GM19238 (cell line): ENCODE measurements around the gene RAPGEF1.
"Not testable (repeated sequence)": the region's sequence is repeated elsewhere in the genome, so short reads cannot be mapped to it uniquely, and the experiment has no call there.

Source experiments
- DNase-seq: peaks from one replicate; pipeline ENCODE4 v3.0.0; 2011; ENCODE audit warnings: low spot score; ENCODE audit not compliant: insufficient read length

The RAPGEF1 gene

DNA sequence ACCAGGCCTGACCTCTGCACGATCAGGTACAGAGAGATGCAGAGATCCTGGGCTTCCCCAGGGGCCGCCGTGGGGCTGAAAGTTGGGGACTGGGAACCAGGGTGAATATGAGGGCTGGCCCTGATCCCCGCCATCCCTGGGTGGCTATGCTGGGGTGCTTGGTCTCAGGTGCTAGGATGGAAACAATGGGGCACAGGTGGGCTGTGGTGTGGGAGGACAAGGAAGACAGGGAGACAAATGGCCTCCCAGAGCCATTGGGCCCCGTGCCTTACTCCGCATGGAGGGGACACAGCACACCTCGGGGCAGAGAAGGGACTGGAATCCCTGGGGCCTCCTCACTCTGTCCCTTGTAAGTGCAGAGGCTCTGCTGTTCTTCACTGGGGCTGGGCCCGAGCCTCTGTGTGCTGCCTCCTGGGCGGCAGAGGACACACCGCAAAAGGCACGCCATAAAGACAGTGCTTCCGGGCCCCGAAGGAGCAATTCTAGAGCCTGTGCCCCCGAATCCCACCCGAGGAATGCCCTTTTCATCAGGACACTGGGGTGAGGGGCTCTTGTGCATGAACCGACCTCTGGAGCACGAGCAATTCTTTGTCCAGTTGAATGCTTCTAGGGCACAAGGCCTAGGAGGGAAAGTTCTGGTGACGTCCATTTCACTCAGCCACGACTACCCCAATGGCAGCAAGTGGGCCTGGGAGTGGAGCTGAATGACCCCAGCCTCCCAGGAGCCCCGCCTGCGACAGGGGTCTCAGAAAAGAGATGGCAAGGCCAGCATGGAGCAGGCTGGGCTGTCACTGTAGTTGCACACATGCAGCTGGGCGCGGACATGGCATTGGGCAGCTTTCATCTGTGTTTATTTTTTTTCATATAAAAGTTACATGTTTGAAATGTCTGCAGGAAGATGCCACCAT lies 163.7 kb downstream of the RAPGEF1 start:
- no peak for DNase-seq

DNA sequence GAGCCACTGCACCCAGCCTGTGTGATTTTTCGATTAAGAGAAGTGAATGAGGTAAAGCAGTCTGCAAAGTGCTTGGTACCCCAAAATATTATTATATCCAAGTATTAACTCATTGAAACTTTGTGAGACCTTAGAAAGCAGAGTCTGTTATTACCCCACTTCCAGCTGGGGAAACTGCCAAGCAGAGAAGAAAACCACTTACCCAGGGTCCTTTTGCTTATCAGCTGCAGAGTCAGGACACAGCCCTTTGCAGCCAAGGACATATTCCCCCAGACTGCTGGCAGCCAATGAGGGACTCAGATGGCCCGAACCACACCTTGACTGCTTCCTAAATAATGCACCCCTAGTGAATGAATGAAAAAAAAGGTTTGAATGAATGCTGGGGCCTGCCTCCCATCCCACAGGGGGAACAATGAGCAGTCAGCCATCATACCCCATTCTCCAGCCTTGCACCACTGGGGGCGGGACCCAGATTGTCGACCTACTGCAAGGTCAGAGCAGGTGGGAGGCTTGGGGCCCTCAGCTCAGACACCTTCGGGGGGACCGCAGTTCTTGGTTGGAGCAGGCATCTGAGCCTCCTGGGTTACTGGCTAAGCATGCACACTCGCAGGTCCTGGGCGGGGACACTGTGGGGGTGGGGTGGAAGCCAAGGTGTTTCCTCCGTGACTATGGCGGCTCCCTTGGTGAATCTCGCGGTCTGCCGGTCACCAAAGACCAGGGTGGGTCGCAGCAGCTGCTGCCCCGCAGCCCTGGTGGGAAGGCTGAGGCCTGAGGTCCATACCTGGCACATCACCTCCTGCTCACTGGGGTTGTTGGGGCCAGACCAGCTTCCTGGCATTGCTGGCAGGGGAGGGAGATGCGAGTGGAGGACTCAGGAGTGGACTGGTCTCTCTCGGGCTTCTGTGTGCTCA lies 164.9 kb downstream of the RAPGEF1 start:
- no peak for DNase-seq

DNA sequence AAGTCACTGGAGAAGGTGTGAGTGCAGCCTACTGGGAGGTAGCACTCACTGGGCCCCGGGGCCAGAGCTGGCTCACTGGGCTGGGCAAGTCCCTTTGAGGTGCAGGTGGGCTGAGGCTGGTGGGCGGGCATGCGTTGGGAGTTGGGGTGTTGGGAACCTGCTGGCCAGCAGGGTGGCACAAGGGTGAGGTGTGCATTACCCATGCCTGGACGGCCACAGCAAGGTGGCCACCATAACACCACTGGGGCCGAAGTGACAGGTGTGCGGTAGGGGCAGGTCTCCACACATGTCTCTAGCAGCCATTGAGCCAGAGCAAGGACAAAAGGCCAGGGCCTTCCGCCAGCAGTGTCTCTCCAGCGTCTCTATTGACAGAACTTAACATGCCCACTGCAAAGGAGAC lies 172.0 kb downstream of the RAPGEF1 start:
- no peak for DNase-seq

DNA sequence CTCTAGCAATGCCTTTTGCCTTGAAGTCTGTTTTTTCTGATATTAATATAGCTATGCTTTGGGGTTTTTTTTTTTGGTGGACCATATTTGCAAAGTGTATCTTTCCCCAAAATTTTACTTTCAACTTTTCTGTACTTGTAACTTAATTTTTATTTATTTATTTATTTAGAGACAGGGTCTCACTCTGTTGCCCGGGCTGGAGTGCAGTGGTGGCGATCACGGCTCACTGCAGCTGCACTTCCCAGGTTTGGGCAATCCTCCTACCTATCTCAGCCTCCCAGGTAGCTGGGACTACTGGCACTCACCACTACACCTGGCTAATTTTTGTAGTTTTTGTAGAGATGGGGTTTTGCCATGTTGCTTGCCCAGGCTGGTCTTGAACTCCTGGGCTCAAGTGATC lies 173.7 kb downstream of the RAPGEF1 start:
- no peak for DNase-seq

DNA sequence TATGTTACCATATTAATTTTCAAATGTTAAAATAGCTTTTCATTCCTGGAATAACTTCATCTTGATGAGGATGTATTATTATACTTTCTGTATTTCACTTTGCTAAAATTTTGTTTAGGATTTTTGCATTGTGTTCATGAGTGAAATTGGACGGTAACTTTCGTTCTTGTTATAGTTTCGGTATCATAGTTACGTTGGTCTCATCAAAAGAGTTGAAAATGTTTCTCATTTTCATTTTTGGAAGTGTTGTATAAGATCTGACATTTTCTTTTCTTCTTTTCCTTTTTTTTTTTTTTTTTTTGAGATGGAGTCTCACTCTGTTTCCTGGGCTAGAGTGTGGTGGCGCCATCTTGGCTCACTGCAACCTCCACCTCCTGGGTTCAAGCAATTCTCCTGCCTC lies 174.5 kb downstream of the RAPGEF1 start:
- DNase-seq = no peak

DNA sequence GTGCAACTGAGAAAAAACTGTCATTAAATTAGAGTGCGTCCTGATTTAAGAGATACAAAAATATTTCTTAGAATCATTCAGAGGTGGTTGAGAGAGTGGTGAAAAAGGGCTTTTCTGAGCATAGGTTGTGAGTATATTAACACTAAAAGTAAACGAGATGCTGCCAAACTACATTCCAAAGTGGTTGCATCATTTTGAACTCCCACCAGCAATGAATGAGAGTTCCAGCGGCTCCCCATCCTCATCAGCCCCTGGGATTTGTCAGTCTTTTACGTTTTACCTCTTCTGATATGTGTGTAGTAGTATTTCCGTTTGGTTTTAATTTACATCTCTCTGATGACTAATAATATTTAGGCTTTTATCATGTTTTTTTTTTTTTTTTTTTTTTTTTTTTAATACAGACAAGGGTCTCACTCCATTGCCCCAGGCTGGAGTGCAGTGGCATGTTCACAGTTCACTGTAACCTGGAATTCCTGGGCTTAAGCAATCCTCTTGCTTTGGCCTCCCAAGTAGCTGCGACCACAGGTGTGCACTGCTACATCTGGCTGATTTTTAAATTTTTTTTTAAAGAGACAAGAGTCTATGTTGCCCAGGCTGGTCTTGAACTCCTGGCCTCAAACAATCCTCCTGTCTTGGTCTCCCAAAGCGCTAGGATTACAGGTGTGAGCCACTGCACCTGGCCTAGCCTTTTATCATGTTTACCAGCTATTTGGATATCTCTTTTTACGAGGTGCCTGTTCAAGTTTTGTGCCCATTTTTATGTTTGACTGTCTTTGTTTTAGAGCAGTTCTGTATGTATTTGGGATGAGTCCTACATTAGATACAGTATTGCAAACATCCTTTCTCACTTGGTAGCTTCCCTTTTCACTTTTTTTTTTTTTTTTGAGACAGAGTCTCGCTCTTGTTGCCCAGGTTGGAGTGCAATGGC lies 177.6 kb downstream of the RAPGEF1 start:
- no peak for DNase-seq

DNA sequence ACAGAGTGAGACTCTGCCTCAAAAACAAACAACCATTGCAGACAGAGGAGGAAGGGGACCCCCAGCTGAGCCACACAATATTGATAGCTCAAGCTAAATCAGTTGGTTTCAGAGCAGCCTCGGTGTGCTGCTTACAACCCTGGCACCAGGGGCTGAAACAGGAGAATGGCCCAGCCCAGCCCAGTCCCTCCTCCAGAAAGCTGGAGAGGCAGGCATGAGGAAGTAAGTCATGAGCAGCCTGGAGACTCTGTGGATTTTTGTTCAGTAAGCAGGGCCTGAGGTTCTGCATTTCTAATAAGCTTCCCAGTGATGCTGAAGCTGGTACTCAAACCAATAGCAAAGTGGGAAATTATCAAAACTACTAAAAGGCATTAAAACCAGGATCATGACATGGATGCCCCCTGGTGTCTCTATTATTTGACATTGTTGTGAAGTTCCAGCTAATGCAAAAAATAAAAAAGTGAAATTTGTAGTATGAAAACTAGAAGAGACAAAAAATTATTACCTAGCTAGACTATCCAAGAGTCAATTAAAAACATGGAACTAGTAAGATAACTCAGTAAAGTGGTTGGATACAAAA lies 180.4 kb downstream of the RAPGEF1 start:
- no peak for DNase-seq

DNA sequence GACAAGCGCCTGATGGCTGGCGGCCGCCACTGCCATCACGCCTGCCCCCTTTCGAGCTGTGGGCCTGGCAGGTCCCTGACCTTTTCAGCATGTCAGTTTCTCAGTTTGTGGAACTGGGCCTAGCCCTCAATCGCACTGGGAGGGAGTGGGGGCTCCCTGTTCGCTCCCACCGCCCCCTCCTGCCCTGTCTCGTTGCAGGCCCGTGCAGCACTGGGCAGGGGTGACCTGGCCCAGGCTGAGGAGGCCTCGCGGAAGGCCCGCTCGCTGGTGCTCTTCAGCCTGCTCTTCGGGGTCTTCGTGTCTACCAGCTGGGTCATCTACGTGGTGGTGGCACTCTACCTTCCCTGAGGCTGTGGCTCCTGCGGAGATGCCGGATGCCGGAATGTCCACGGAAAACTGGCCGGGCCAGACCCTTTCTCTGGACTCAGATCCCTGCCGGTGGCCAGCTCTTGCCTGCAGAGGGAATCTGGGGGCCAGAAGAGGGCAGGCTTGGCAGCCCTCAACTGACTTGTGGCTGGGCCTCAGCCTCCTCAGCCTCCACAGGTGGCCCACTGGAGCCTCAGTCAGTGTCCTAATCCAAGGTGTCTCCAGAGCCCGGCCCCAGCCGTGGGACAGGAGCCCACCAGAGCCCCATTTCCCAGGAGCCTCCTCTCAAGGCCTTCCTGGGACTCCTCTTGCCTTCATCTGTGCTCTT lies 181.9 kb downstream of the RAPGEF1 start:
- DNase-seq = no peak

DNA sequence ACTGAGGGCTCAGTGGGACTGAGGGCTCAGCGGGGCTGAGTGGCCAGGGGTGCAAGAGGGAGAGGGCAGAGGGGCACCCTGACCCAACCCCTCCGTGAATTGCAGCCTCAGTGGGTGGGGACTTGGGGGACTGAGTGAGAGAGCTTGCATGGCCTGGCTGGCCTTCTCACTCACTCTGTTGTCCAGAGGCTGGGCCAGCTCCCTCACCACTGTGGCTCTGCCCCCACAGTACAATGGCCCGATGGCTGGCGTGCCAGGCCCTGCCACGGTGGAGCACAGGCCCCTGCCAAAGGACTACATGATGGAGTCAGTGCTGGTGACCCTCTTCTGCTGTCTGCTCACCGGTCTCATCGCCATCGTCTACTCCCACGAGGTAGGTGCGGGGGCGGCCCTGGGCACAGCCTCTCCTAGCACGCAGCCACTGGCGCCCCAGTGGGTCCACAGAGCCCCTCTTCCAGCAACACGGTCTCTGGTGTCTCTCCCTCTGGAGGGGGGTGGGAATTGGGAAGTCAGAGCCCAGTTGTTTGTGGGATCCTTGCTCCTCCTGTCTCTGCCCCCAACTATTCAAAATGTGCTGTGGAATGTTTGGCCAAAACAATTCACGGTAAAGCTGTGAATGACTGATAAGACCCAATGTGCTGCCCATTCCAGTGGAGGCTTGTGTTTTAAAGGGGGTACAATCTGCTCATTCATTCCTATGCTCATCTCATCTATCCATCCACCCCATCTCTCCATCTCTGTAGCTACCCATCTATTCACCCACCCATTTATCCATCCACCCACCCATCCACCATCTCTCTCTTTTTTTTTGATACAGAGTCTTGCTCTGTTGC lies 183.8 kb downstream of the RAPGEF1 start:
- no peak for DNase-seq

DNA sequence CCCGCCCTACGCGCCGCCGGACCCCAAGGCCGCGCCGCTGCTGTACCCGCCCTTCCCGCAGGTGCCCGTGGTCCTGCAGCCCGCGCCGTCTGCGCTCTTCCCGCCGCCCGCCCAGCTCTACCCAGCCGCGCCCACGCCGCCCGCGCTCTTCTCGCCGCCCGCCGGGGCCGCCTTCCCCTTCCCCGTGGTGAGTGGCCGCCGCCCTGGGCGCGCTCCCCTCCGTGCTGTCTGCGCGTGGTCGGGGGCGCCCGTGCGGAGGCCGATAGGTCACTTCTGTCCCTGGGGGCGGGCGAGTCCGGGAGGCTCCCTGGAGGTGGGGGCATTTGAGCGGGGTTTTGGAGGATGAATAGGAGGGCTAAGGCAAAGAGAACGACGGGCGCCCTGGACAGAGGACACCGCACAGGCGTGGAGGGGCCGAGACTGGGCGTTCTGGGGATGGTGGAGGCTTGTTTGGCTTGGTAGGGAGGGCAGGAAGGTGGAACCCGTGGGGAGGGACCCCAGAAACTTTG lies 185.0 kb downstream of the RAPGEF1 start:
- no peak for DNase-seq

DNA sequence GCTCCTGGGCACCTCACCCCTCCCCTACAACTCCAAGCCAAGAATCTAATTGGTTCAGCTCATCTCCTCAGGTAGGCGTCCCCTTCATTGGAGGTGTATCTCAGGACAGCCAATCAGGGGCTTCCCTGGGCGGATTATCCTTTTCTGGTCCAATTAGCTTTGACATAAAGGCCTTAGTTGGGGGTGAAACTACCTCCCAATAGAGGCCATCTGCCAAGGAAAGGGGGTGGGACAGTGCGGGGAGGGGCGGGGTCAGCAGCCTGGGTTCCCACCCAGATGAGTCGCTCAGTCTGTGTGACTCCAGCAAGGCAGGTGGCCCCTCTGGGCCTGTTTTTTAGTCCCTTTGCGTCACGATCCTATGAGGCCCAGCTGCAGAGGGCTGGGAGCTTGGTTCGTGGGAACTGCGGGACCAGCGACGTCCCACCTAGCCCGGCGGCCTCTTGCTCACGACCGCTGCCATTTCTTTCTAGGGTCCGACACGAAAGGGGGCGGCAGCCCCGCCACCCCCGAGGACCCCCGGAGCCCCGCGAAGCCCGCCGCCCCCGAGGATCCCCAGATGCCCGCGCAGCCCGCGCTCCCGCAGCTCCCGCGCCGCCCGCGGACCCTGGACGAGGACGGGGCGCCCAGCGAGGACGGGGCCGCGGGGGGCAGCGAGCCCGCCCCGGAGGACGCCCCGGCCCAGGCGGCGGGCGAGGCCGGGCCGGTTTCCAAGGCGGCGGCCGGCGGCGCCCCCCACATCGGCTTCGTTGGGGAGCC lies 185.6 kb downstream of the RAPGEF1 start:
- DNase-seq = no peak

DNA sequence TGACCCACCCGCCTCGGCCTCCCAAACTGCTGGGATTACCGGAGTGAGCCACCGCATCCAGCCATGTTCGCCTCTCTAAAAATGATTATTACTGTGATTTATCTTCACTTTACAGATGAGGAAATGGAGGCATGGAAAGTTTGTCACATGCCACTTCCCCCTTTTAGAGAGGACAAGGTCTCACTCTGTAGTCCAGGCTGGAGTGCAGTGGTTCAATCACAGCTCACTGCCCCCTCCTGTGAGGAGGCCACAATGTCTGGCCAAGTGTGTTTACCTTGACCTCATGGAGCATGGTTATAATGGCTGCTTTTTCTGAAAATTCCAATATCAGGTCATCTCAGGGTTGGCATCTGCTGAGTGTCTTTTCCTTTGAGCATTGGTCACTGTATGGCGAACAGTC lies 187.8 kb downstream of the RAPGEF1 start:
- no peak for DNase-seq

DNA sequence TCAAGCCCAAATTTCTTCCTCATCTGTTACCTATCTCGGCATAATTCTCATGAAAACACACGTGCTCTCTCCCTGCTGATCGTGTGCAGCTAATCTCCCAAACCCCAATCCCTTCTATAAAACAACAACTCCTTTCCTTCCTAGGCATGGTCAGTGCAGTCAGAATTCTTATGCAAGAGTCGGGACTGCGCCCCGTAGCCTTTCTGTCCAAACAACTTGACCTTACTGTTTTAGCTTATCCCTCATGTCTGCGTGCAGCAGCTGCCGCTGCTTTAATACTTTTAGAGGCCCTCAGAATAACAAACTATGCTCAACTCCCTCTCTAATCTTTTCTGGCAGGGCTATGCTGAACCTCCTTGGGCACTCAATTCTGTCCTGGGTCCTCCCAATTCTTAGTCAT lies 189.4 kb downstream of the RAPGEF1 start:
- DNase-seq = not testable (repeated sequence)

DNA sequence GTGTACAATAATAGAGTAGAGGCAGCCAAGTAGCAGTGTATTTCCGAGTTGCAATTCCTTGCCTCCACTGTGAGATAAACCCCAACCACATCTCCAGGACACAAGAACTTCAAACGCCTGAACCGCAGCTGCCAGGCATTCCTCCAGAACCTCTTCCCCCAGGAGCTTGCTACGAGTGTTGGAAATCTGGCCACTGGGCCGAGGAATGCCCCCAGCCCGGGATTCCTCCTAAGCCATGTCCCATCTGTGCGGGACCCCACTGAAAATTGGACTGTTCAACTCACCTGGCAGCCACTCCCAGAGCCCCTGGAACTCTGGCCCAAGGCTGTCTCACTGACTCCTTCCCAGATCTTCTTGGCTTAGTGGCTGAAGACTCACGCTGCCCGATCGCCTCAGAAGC lies 190.7 kb downstream of the RAPGEF1 start:
- DNase-seq = not testable (repeated sequence)

DNA sequence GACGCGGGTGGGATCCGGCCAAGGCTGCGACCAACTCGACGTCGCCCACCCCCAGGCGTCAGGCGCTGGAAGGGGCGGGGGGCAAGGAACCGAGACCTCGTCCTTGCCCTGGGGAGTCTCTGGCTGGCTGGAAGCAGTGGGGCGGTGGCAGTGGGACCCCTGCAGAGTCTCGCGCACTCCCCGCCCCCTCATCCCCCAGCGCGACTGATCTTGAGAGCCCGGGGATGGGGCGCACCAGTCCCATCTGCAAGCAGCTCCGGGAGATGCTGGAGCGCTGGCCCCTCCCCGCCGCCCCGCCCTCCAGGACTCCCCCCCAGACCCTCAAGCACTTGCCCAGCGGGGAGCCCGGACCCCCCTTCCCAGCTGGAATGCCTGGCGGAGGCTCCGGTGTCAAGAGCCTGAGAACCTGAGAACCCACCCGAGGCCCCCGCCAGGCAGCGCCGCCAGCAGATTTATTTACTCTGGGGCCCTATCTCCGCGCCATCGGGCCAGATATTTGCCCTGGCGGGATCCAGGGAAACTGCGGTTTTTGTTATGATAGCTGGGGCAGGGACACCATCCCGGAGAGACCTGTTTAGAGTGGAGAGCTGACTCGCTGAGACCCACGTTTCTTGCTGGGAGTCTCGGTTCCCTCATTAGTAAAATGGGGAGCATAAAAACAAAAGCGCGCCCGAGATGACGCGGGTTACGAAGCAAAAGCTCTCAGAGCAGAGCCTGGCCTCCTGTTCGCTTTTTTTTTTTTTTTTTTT lies 193.4 kb downstream of the RAPGEF1 start:
- no peak for DNase-seq

DNA sequence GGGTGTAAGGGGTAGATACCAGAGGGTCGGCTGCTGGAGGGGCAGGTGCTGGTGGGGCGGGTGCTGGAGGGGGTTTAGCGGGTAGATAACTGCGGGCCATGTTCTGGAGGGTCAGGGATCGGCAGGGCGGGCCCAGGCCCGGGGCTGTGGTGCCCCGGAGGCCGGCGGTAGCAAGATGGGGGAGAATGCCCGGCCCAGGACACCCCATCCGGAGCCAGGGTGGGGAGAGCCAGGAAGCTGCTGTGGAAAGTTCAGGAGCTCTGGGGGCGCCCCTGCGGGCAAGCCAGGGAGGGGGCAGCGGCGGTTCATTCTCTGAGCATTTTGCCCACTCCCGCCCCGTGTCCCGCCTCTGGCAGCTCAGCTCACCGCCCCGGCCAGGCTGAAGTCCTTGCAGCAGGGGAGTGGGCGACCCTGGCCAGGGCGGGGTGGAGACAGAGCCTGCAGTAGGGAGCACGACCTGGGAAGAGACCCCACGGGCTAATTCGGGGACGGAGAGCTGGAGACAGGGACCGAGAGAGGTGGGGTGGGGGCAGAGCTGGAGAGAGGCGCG lies 194.0 kb downstream of the RAPGEF1 start:
- no peak for DNase-seq

DNA sequence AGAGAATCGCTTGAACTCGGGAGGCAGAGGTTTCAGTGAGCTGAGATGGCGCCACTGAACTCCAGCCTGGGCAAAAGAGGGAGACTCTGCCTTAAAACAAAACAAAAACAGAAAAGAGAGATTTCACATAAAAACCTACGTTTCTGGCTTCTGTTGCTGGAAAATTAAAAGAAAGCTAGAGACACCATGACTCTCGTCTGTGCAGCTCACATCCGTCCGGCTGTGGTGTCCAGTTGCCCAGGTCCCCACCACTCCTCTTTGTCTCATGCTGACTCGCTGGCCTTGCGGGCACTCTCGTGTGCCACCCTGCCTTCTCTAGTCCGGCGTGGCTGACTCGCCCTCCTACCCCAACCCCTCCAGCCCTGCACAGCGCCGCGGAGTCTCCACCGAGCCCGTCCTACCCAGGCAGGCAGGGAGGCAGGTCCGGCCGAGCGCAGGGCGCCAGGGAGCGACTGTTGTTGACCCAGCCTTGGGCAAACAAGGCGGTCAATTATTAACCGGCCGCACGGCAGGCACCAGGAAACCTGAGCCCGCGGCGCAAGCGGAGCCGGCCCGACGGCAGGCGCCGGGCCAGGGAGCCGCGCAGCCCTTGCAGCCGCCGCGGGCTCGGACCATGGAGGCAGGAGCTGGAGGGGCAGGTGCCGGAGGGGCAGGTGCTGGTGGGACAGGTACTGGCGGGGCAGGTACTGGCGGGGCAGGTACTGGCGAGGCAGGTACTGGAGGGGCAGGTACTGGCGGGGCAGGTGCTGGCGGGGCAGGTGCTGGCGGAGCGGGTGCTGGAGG lies 194.7 kb downstream of the RAPGEF1 start, which contains the start of gene PRRT1B:
PRRT1B (plus strand) TSS at position 521 of the 783 bp plus-strand sequence; CDS start at position 614, 93 bp downstream.
- DNase-seq = no peak
